Measurements from ENCODE around the gene EIF3J. TPM values are rescaled to one million over a fixed set of nuclear protein-coding genes. Genes with fewer than 3 reads are reported as not detected.

EIF3J gene
- total RNA-seq, 1 experiment from 2014 or later = 36.3 TPM

Other genes with a start within 250 kb of the EIF3J start
- gene GOLM2, start 248.4 kb upstream of the EIF3J start, total RNA-seq (2014; rRNA removed; shearing (Covaris generic); ENCODE audit: low replicate concordance) = 120 and 124 TPM in 2 replicates
- 43.5 and 50.0 TPM in 2 replicates for gene CTDSPL2, start 109.5 kb upstream of the EIF3J start, total RNA-seq (2014; rRNA removed; shearing (Covaris generic); ENCODE audit: low replicate concordance)
- gene SPG11, start 126.5 kb downstream of the EIF3J start, total RNA-seq (2014; rRNA removed; shearing (Covaris generic); ENCODE audit: low replicate concordance) = 19.3 and 38.1 TPM in 2 replicates
- 3.6 TPM in 1 of 2 replicates, not detected in the other for gene PATL2, start 174.2 kb downstream of the EIF3J start, total RNA-seq (2014; rRNA removed; shearing (Covaris generic); ENCODE audit: low replicate concordance)
- 2,056 and 2,318 TPM in 2 replicates for gene B2M, start 174.4 kb downstream of the EIF3J start, total RNA-seq (2014; rRNA removed; shearing (Covaris generic); ENCODE audit: low replicate concordance)
- gene TRIM69, start 199.4 kb downstream of the EIF3J start, total RNA-seq (2014; rRNA removed; shearing (Covaris generic); ENCODE audit: low replicate concordance) = 10.9 and 17.0 TPM in 2 replicates